Lower leg skin (tissue), 3 donors: ENCODE results near the gene TNNI3K.

ENCODE experiments used
- CTCF ChIP-seq, 3 donors: fragments of 450-650 bp; IDR thresholded peaks; one replicate each; pipeline ENCODE4 v1.5.1; 2016; ENCODE audit warnings: antibody characterized with exemption in 3 of 3, mild to moderate bottlenecking in 3 of 3, moderate library complexity in 2 of 3
- POLR2A ChIP-seq, 2 donors: fragments of 450-650 bp; IDR thresholded peaks; one replicate each; pipeline ENCODE4 v1.6.1; 2016 to 2017; ENCODE audit warnings: antibody characterized with exemption in 2 of 2, mild to moderate bottlenecking in 1 of 2, moderate library complexity in 1 of 2

- TF ChIP-seq CTCF (IDR thresholded peaks at IDR 0.05) (no peak), POLR2A (IDR thresholded peaks at IDR 0.05) (no peak)
Measured at GRCh38 chr1:74407902-74408301, 172.7 kb downstream of the TNNI3K start.
